HG03565 (cell line): ENCODE measurements around the gene RHOF.
A peak's percentile ranks its signal among the peaks of the same experiment; 100 is the strongest.

Experiments
- ATAC-seq: cut with Tn5 transposase; IDR thresholded peaks from one replicate; pipeline ENCODE4 v1.9.1; 2021; ENCODE audit warnings: mild to moderate bottlenecking, moderate library complexity; ENCODE audit not compliant: unreplicated experiment

Gene RHOF

DNA sequence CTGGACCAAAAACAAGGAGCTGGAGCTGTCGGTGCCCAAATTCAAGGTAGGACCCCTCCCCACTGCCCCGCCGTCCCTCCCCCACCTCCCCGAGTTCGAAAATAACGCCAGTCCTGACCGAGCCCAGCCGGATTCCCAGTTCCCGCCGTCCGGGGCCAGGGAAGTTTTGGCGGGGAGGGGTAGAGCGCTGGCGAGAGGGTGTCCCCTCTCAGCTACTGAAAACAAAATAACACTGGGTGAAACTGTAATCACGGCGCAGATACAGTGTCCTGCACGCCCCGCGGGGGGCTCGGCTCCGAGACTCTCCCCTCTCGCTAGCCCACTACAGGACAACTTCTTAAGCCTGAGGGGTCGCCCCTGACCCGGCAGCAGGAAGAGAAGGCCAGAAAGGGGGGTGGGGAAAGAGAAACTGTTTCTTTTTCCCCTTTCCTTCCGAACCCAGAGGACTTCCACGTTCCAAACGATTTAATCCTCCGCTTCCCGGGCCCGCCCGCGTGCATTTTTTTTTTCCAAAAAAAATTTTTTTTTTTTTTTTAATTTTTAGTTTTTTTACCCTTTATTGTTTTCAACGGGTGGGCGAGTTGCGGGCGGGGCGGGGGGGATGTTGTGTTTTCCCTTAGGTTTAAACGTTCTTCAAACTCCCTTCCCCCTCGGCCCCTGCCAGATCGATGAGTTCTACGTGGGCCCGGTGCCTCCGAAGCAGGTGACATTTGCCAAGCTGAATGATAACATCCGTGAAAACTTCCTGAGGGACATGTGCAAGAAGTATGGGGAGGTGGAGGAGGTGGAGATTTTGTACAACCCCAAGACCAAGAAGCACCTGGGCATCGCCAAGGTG, 11.9 kb upstream of the RHOF start:
- no peak for ATAC-seq

DNA sequence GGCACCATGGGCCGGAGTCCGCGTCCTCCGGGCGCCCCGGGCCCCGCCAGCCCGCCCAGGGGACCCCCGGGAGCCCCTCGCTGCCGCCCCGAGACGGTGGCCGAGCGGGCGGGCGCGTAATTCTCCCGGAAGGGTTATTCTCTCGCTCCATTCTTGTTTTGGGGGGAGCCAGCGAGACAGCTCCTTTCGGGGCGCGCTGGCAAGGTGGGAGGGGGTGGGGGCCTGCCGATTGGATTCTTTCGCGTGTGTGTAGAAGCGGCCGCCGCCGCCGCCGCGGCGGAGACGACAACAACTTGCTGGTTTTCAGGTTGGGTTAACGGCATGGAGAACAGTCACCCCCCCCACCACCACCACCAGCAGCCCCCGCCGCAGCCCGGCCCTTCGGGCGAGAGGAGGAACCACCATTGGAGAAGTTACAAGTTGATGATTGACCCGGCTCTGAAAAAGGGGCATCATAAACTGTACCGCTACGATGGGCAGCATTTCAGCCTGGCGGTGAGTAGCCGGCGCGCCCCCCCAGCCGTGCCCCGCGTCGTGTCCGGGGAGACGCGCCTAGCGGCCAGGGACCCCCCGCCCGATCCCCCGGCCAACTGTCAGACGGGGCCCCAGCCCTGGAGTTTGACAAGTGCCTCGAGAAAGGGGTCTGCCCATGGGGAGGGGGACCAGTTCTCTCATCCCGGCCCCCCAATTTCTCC, 11.1 kb upstream of the RHOF start:
- ATAC-seq = no peak

DNA sequence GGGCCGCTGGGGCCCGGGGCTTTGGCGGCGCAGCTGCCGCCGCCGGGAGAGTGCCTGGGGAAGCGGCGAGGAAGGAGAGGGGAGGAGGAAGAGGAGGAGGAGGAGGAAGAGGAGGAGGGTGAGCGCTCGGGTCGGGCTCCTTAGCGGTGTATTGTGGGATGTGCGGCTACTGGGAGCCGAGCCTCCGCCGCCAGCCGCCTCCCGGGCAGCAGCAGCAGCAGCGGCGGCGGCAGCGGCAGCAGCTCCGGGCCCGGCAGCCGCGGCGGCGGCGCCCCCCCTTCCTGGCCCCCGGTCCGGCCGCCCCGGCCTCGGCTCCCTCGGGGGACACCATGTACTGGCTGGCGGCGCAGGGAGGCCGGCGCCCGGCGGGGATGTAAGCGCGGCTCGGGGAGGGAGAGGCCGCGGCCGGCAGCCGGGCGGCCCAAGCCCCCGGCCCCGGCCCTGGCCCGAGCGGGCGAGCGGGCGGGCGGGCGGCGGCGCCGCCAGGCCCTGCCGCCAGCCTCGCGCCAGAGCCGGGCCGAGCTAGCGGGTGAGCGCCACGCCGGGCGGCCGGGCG, 10.5 kb upstream of the RHOF start, which contains the start of gene SETD1B:
Gene SETD1B (plus strand): TSS at position 149 of the 556 bp plus-strand sequence. CDS start 729 bp downstream, outside the sequence.
- ATAC-seq = no peak

DNA sequence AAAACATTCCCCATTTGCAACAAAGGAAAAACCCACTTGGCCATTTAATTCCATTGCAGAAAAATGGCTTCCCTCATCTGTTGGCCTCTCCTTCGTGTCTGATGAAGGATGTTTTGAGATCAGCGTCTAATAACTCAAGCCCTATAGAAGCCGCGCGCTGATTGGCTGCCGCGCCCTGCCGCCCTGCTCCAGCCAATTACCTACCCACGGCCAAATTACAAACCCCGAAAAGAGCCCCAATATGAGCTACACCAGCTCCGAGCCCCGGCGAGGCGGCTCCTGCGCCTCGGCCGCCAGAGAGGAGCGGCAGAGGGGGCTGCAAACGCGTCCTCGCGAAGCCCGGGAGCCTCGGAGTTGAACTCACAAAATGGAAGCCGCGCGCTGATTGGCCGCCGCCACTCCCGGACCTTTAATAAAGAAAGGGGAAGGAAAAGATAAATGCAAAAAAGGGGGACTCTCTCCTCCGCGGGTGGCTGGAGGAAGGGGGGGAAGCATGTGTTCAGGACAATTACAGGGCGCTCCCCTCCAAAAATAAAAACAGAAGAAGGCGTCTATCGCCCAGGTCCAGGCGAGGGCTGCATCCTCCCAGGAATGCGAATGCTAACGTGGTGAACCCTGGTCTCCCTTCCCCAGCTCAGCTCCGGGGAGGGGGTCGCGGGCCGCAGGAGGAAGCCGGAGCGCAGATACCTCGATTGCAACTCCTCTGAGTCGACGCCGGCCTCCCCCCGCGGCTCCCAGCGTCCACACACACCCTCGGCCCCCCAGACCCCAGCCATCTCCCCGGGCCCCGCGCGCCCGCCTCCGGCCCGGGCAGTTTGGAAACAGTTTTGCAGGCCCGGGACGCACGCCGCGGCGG, 9.6 kb upstream of the RHOF start:
- peak; percentile 37 for ATAC-seq

DNA sequence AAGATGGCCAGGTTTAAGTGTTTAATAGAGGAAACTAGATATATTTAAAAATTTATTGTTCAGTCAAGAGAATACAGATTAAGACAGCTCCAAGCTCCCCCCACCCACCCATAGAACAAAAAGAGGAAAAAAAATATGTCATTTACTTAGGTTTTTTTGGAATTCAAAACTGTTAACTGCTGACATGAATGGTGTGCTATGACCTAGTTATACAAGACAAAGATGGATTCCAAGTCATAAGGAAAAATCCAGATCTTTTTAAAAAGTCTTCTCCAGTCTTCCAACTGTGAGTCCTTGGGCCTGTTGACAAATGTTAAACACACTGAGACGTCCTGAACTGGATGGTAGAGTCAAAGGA, 9.0 kb upstream of the RHOF start:
- no peak for ATAC-seq

DNA sequence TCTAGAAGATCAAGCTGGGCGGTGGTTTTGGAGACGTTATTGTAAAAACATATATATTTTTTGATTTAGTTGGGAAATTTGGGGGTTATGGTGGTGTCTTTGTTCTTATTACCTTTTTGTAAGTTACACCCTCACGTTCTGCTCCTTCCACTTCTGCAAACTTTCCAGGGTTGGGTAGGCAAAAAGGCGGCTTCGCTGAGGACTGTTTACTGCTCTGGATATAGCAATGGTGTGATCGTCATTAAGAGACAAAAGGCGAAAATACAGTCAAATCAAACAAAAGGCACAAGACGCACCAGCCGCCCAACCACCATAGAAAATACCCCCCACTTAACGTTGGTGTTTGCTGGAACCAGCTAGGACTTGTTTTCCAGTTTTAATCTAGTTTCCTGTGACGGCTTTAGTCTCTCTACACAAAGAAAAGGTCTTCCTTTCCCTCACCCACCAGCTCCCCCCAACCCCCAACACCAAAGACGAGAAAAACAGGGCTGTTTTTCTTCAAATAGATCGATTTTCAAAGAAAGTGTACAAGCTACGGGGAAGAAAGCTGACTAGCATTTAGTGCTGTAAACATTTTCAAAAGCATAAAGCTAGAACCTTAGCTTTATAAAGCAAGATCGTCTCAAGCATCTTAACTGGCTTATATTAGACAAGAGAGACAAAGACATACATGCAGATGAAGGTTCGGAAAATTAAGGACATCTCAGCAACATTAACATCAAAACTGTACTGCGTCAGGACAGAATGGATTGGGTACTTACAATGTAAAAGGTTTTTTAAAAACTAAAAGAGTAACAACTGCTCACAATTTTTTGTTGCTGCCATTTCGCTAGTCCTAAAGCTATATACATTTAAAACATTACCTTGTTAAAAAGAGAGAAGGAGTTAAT, 8.4 kb upstream of the RHOF start:
- no peak for ATAC-seq

DNA sequence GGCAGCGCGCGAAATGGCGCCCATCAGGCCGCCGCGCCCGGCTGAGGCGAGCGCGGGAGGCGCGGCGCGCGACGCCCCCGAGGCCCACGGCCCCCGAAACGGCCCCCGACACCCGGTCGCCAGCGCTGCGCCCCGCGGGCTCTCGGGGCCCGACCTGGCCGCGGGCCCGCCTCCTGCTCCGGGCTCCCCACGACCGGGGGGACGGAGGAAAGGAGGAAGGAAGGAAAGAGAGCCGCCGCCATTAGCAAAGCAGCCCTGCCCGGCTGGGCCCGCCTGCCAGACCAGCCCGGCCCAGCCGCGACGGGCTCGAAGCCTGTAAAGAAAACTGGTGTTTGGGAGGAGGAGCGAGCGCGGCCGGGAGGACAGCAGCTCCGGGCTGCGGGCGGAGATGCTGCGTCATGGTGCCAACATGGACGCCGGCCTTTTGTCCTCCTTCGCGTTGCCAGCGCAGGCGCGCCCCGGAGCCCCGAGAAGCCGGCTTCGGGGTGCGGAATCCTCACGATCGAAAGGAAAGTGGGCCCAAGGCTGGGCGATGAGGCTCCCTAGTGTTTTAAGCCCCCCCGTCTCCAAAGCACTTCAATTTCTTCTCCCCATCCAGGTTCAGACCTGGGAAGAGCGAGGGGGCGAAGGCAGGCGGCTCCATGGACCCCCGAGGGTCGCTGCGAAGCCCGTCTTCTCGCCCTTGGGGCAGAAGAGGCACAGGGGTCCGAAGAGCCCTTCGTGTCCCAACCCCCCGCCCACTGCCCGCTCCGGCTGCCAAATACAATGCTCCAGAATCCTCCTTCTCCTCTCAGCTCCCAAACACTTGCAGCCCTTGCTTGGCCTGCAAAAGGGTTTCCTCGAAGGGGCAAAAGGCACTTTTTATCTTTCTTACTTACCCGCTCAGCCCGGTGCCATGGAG, 7.5 kb upstream of the RHOF start:
- no peak for ATAC-seq

DNA sequence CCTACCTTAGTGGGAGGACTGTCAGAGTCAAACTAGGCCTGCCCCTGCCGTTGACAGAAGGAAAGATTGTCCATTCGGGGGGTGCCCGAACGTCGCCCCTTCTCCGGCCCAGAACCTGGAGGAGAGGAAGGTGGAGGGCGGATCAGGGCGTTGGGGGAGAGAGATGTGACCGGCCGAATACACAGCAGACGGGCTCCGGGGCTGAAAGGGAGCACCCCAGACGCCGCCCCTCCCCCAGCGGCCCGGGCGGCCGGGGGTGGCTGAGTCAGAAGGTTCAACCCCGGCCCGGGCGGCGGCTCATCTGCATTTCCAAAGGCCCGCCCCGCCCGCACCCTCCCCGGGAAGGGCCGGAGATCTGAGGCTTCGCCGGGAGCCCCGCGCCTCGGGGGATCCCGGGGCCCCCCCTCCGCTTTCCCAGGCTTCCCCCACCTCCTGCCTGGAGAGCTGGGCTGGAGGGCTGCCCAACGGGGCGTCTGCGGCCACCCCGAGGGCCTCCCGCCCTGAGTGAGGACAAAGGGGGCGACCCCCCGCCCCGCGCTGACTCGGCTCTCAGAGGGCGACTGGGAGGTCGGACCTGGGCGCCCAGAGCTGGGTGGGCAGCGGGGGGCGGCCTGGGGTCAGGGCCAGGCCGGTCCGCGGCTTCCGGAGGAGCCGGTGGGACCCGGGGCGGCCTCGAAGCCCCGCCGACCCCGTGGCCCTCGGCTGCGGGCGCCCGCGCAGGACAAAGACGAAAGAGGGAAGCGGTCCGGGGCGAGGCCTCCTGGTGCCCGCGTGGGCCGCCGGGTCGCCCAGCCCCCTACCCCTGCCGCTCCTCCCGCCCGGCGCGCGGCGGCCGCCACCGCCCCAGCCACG, 6.6 kb upstream of the RHOF start:
- no peak for ATAC-seq

DNA sequence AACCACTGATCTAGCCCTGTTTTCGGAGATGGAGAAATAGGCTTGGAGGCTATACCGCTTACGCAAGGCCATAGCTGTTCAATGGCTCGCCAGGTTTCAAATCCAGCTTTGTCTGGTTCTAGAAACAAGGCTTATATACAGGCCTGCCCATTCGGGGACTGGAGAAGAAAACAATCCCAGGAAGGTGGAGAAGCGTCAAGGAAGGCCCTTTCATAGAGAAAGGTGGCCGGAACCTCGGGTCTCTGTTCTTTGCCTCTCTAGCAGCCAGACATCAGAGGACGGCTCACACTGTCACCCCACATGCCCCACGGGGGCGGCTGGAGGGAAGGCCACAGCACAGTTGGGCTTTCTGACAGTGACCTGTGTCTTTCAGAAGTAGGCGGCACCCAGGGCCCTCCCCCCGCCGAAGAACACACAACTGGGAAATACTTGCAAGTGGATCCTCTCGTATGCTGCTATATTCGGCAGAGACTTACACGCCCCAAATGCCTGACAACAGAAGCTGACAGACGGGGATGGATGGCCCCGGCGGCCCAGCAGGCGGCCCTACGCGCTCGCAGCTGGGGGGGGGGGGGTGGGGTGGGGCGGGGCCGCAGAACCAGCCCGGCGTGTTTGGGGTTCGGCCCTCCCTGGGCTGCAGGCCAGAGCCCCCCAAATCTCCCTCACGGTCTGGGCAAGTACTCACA, 5.8 kb upstream of the RHOF start:
- no peak for ATAC-seq

DNA sequence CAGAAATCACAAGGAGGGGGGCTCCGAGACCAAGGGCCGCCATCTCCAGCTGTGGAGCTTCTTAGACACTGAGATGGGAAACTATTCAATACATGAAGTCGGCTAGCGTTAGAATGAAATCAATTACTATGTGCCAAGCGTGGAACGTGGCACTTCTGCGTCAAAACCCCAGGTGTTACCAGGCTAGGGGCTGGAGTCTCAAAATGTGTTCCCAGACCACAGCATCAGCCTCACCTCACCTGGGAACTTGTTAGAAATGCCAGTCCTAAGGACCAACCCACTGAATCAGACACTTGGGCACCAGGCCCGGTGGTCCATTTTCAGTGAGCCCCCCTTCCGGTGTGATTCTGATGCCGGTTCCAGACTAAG, 5.3 kb upstream of the RHOF start:
- no peak for ATAC-seq

DNA sequence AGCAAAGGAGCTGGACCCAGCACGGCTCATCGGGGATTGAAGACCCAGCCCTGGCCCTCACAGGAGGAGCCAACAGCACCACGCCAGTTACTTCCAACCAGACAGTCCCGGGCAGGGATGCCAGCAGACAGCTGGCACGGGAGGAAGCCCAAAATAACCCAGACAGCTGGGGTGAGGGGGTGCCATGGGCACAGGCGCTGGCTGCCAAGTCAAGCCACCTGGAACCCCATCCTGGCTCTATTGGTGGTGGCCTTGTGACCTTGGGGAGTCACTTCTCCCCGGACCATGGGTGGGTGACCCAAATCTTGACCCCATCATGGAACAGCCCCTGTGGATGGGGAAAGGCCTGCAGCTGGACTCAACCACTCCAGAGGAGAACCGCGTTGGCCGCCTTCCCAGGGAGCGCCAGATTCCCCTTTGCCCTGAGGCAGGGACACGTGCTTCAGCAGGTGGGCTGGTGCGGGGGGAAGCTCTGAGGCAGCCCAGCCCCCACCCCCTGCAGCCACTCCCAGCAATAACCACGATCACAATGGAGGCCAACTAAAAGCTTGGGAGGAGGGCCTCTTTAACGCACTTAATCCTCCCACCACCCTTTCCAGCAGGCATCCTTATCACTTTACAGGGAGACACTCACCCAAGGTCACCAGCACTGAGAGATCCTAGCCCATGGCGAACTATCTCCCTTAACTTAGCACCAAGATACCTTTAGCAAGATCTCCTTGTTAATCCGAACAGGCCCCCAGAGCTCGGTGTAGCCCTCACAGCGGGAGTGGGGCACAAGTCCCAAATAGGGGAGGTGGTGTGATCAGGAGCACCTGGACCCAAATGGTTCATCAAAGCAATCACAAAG, 4.7 kb upstream of the RHOF start:
- no peak for ATAC-seq

DNA sequence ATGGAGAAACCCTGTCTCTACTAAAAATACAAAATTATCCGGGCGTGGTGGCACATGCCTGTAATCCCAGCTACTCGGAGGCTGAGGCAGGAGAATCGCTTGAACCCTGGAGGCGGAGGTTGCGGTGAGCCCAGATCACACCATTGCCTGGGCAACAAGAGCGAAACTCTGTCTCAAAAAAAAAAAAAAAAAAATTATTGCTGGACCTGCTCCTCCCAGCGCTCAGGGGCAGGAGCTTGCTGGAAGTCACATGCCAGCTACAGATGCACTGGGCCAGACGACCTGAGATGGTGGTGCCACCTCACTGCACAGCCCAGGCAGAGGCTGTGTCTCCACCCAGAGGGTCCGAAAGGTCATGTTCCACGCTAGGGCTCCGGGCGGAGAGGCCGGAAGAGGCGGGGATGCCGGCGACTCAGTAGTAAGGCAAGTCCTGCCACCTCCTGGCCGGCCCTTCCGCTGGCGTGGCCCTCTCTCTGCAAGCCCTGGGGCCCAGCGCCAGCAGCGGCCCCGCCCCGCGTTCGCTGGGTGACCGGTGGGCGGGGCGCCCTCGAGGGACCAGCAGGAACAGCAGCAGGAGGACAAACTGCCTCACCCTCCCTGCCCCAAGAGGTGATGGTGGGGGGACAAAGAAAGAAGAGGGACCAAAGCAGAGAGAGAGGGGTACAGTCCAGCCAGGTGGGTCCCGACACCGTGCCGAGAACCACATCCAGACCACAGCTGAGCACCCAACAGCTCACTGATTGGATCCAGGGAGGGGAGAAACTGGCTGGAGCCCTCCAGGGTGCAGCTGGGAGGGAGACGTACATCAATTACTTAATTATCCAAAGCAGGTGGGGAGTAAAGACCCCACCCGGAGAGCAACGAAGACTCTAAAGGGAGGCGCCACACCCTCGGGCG, 3.6 kb upstream of the RHOF start:
- no peak for ATAC-seq

DNA sequence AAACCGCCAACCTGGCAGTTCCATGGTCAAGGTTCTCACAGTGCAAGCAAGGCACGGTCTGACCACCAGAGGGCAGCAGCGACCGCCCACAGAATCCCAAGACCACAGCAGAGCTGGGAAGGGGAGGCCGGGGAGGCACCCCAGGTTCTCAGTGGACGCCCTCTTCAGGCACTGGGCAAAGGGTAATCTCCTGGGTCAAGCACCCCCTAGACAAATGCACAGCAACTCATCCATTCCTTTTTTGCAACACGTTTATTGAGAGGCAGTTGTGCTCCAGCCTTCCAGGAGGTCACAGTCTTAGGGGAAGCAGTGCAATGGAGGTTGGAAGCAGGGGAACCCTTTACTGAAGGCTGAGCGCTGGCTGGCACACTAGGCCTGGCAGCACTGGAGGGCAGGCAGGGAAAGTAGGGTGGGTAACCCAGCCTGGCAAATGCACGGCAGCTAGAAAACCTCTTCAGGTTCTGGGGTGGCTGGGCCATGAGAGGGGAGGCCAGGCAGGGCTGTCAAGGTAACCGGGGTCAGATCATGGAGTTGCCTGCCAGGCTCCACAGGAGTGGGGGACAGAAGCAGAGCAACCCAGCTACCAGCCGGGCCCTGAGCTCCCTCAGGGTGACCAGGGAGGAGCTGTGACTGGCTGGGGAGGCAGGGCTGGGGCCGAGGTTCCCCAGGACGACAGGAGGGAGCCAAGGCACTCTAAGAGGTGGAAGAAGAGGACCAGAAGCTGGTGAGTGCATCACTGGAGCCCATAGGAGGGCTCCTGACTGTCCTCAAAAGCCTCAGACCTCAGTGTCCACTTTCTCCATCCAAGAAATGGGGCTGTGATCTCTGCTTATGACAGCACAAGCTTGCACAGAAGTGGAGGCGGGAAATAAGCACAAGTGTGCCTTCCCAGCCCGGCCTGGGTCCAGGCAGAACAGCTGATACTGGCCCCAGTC, 1.8 kb upstream of the RHOF start:
- no peak for ATAC-seq

DNA sequence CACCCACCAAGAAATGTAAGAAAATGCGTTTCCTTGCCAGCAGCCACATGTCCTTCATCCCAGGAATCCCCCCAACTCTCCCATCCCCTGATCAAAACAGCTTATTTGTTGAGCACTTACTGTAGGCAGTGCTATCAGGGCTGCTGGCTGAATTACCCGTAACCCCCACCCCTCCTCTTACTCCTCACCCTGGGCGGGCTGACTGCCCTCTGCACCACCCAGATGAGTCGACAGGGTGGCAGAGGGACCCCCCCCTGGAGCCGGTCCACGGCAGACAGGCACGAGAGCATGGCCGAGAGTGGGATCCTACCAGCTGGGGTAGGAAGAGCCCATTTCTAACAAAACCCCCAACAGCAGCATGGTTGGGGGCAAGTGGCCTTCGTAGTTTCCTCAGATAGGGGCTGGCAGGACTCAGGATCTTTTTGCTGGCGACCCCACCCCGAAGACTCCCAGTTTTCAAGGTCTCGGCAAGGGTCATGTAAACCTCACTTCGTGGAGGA, 1.1 kb upstream of the RHOF start:
- ATAC-seq = no peak
